GM12874 (cell line): ENCODE data around the gene TNFSF12.

Source experiments
- TF ChIP-seq, protein P1 (sequence below): IDR thresholded peaks from 2 replicates; pipeline ENCODE4 v1.5.1; 2011; ENCODE audit warnings: low read depth, mild to moderate bottlenecking, control low read depth, low read length, moderate library complexity; ENCODE audit not compliant: insufficient read depth

Gene TNFSF12

DNA sequence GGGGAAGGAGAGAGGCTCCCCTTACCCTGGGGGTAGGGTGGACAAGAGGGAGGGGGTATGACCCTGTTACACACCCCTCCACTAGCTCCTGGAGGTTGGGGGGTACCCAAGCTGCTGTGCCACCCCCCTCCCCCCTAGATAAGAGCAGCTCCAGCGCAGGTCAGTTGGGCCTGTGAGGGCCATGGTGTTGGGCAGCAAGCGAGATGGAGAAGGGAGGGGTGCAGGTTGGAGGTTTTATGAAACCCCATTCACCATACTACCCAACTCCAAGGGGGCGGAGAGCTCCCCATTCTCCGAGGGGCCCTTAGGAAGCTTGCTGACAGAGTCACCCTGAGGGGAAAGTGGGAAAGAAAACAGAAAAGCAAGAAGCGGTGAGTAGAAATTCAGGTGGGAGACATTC lies 42.7 kb downstream of the TNFSF12 start:
- TF ChIP-seq, protein P1, sequence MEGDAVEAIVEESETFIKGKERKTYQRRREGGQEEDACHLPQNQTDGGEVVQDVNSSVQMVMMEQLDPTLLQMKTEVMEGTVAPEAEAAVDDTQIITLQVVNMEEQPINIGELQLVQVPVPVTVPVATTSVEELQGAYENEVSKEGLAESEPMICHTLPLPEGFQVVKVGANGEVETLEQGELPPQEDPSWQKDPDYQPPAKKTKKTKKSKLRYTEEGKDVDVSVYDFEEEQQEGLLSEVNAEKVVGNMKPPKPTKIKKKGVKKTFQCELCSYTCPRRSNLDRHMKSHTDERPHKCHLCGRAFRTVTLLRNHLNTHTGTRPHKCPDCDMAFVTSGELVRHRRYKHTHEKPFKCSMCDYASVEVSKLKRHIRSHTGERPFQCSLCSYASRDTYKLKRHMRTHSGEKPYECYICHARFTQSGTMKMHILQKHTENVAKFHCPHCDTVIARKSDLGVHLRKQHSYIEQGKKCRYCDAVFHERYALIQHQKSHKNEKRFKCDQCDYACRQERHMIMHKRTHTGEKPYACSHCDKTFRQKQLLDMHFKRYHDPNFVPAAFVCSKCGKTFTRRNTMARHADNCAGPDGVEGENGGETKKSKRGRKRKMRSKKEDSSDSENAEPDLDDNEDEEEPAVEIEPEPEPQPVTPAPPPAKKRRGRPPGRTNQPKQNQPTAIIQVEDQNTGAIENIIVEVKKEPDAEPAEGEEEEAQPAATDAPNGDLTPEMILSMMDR, result no peak

DNA sequence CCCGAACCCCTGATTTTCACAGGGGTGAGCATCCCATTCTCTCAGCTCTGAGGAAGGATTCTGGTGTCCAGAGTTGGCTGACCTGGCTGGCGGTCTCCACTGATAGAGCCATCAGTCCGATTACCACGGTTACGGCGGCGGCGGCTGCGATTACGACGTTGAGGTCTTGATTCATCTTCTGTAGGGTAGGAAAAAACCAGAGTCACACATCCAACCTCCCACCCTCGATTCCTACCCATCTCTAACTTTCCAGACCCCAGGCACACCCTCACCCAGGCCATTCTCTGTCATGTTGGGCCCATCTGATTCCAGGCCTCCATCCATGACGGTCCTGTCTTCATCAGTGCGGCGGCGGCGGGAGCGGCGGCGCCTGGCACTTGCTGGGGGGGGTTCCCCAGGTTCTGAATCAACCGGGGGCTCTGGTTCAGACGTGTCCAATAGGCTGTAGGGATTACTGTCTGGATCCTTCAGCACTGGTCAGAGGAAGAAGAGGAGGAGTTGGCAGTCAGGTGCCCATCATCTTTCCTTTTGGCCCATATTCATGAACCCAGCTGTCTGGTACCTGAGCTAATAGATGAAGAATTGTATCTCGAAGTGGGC lies 43.7 kb downstream of the TNFSF12 start:
- TF ChIP-seq, protein P1, result no peak

DNA sequence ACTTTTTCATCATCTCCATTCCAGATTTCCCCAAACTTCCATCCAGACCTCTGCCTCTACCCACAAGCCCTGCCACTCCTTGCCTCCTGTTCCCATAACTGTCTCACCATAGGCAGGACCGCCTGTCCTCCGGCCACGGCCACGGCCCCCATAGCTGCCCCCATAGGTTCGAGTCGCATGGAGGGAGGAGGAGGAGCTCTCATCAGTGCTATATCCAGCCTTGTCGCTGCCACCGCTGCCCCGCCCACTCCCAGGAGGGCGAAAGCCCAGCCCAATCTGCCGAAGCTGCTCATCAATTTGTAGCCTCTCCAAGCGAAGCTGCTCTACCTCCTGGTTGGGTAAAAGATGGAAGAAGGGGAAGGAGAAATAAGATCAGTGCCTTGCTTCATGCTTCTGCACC lies 44.4 kb downstream of the TNFSF12 start:
- TF ChIP-seq, protein P1, result no peak

DNA sequence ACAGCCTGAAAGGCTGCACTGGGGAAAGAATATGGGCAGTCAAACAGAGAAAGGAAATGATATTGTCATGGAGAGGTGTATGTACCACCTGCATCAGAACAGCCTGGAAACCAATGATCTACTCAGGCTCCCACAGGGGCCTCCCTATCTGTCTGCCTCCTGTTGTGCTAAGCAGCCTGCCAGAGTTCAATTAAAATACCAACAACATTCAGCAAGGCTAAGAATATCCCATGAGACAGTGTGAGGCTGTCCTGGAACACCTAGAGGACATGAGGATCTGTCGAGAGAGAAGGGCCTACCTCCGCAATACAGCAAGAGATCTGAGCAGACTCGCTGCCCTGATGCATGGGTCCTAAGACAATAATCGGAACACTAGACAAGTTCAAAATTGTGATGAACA lies 57.4 kb downstream of the TNFSF12 start:
- TF ChIP-seq, protein P1, result no peak
